Hematopoietic multipotent progenitor cell treated with erythropoietin and hydrocortisone succinate and interleukin-3 and kit ligand, for 15 days (in vitro differentiated cells): Measurements from ENCODE around the gene OR52N4.
"Not testable (repeated sequence)": the region's sequence is repeated elsewhere in the genome, so short reads cannot be mapped to it uniquely, and the experiment has no call there.

Experiments
- DNase-seq: peaks from one replicate; pipeline ENCODE4 v3.0.0-alpha.2; 2015; ENCODE audit warnings: low spot score

Gene OR52N4

GRCh38 chr11:5753943-5754342, at the start of gene OR52N4:
OR52N4 (plus strand) TSS chr11:5754243; CDS start chr11:5754741, 498 bp downstream.
- no peak for DNase-seq

DNA sequence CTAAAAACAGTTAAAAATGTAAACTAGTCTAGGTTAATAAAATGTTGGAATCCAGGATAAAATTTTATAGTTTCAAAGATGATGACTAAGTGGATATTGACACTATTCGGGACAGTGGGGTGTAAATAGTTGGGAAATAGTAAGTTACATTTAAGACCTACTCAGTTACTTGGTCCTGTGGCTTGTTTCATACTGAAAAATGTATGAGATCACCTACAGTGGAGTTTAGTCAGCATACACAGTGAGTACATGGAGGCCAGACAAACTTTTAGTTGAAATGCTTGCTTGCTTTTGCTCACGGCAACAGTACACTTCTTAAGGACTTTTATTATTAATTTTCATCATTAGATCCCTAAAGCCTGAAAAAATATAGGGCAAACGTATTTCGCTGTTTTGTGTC, 48.4 kb upstream of the OR52N4 start:
- no peak for DNase-seq

- DNase-seq: peak; percentile 43
These were observed 41.5 kb upstream of the OR52N4 start for GRCh38 chr11:5712507-5712906.

- no peak for DNase-seq
These were observed 40.3 kb upstream of the OR52N4 start for GRCh38 chr11:5713695-5714094.

DNA sequence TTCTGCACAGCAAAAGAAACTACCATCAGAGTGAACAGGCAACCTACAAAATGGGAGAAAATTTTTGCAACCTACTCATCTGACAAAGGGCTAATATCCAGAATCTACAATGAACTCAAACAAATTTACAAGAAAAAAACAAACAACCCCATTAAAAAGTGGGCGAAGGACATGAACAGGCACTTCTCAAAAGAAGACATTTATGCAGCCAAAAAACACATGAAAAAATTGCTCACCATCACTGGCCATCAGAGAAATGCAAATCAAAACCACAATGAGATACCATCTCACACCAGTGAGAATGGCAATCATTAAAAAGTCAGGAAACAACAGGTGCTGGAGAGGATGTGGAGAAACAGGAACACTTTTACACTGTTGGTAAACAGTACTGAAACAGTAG, 37.5 kb upstream of the OR52N4 start:
- not testable (repeated sequence) for DNase-seq

- DNase-seq: no peak
These were observed 34.1 kb upstream of the OR52N4 start for GRCh38 chr11:5719703-5720495.

DNA sequence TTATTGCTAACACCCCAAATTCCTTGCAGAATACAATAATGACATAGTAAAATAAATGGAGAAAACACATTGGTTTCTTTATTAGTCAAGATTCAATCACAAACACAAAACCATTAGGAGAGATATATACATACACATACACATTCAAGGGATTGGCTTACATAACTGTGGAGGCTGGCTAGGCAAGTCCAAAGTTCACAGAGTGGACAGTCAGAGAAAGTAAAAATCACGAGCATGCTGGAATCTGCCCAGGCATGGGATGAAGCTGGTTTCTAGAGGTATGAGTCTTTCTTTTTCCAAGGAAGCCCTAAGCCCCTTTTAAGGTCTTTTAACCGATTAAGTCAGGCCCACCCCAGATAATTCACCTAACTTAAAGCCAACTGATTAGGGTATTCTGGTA, 31.4 kb upstream of the OR52N4 start:
- DNase-seq: no peak

DNA sequence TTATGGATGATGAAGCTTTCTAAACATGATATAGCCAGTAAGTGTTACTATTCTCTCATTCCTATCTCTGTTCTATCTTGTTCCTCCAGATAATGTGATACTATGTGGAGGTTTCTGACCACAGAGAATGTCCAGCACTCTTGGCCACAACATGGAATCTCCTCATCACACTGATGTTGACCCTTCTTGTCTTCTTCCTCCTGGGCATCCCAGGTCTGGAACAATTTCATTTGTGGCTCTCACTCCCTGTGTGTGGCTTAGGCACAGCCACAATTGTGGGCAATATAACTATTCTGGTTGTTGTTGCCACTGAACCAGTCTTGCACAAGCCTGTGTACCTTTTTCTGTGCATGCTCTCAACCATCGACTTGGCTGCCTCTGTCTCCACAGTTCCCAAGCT, 27.7 kb upstream of the OR52N4 start:
- DNase-seq: no peak

- DNase-seq: no peak
These were observed 26.4 kb upstream of the OR52N4 start for GRCh38 chr11:5727691-5728090.

DNA sequence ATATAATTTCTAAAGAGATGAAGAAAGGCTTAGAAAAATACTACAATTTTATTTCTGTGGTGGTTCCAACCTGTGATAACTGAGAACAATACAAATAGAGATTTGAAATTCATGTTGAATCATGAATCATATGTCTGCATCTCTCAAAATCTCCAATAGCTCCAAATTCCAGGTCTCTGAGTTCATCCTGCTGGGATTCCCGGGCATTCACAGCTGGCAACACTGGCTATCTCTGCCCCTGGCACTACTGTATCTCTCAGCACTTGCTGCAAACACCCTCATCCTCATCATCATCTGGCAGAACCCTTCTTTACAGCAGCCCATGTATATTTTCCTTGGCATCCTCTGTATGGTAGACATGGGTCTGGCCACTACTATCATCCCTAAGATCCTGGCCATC, 17.6 kb upstream of the OR52N4 start, which contains the start of gene OR56B1:
Gene OR56B1, plus strand, starts transcription at position 53 of the 400 bp plus-strand sequence. Its CDS starts 69 bp downstream, at position 122.
- DNase-seq: no peak

DNA sequence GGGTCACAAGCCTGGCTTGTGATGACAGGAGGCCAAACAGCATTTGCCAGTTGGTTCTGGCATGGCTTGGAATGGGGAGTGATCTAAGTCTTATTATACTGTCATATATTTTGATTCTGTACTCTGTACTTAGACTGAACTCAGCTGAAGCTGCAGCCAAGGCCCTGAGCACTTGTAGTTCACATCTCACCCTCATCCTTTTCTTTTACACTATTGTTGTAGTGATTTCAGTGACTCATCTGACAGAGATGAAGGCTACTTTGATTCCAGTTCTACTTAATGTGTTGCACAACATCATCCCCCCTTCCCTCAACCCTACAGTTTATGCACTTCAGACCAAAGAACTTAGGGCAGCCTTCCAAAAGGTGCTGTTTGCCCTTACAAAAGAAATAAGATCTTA, 17.0 kb upstream of the OR52N4 start:
- DNase-seq: no peak

- no peak for DNase-seq
These were observed 16.2 kb upstream of the OR52N4 start for GRCh38 chr11:5737670-5738392.

DNA sequence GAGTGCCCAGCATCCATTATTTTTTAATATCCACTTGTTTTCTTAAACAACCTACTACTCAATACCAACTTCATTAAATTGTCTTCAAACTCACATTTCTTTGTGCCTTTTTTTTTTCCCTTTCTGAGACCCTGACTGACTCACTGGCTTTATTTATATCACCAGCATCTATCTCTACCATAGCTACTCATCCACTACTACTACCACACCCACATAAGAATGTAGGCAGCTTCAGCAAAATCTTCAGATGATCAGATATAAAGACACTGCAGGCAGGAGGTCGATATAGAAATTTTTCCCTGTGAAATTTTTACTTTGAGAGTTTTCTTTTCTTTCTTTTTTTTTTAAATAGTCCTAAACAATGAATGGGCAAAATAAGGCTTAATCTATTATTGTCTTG, 15.6 kb upstream of the OR52N4 start:
- DNase-seq: no peak

GRCh38 chr11:5746614-5747013, 7.4 kb upstream of the OR52N4 start:
- DNase-seq: no peak

DNA sequence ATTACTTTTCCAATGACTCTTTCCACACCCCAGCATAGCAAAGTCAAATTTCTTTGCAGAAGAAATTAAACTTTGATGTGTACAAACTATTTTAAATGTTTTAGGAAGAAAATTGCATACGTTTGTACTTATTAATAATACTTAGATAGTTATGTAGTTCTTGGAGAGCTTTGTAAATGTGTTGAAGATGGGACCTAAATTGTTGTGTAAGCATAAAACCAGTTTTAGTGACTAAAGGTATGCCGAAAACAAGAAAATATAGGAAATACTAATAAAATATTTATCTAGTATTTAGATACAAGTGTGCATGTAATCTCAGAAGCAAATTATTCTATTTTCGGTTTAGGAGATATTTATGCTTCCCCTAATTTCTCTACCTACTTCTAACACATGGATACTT, 4.2 kb upstream of the OR52N4 start:
- DNase-seq: no peak

- DNase-seq: no peak
These were observed 13.0 kb downstream of the OR52N4 start for GRCh38 chr11:5767056-5767455.

- DNase-seq: no peak
These were observed 29.2 kb downstream of the OR52N4 start, which contains the start of gene OR52N5 for GRCh38 chr11:5783255-5783654. OR52N5 (minus strand) TSS chr11:5783355; CDS start chr11:5778634, 4,721 bp downstream.

GRCh38 chr11:5791165-5791564, 37.1 kb downstream of the OR52N4 start, which contains the start of gene OR52N1:
OR52N1 (minus strand) TSS chr11:5791265; CDS start chr11:5788816, 2,449 bp downstream.
- DNase-seq: no peak

DNA sequence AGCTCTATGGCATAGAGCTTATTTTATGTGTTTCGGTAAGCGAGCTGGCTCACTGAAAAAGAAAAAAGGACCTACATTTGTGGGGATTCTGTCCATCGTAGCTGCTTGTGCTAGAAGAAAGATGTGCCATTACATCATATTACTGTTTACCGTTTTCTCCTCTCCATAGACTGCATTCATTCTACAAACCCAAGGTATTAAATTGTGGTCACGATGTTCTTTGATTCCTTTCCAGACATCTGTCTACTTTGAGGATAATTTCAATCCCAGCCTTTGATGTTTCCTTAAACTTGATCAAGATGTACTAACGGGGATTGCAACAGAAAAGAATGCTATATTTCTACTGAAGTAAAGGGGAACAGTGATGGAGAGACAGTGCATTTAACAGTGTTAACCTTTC, 42.5 kb downstream of the OR52N4 start:
- no peak for DNase-seq

DNA sequence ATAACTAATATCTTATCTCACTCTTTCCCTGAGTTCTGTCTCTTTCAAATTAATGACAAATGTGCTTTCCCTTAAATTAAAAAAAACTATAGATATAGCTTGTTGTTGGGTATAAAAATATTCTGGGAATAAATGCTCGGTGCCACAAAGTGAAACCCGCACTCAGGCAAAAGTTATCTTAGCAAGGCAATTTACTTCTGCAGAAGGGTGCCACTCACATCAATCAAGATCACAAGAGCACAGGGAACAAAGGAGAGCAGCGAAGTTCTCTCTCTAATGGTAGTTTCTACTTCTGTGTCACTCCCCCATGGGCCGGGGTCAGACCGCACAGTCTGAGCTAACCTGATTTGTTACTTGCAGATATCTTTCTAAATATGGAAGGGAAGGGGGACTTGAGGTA, 49.9 kb downstream of the OR52N4 start:
- DNase-seq: no peak
